Naive thymus-derived CD4-positive, alpha-beta T cell (primary cell): ENCODE results near the gene CALN1. TPM values are rescaled to one million over a fixed set of nuclear protein-coding genes. Genes with fewer than 3 reads are reported as not detected.

Experiments
- ATAC-seq: fragments of 150-1000 bp; cut with Tn5 transposase; 2 replicates; pipeline ENCODE4 v1.10.0; 2021; ENCODE audit warnings: mild to moderate bottlenecking, moderate library complexity
- CTCF ChIA-PET: fragments of 350-600 bp; sonication (Branson Sonifier 250); formaldehyde crosslinking; loops from one replicate; lab custom pipeline; 2021; ENCODE audit warnings: antibody characterized with exemption; lab: Charles Lee
- POLR2A ChIA-PET: fragments of 350-600 bp; sonication (Branson Sonifier 250); formaldehyde crosslinking; loops from one replicate; lab custom pipeline; 2021; ENCODE audit warnings: antibody characterized with exemption, inconsistent platforms; lab: Charles Lee
- DNase-seq, 9 donors: peaks; one replicate each; pipeline versions ENCODE4 v3.0.0 to v3.0.0-alpha.2; 2020 to 2022; ENCODE audit warnings: mixed read lengths in 1 of 9
- H3K27ac ChIP-seq: one replicate; pipeline ENCODE4 v1.7.0; 2013; ENCODE audit warnings: mild to moderate bottlenecking, low read depth, low read length, moderate library complexity
- H3K27me3 ChIP-seq, 2 donors: one replicate each; pipeline ENCODE4 v1.7.0; 2013; ENCODE audit warnings: low read length in 2 of 2, mild to moderate bottlenecking in 2 of 2, moderate library complexity in 2 of 2; ENCODE audit not compliant: control insufficient read depth in 2 of 2, insufficient read depth in 2 of 2
- H3K36me3 ChIP-seq, 3 experiments: 1 replicate in 2 of 3; 2 replicates in 1 of 3; pipeline ENCODE4 v1.7.0; 2013; ENCODE audit warnings: low read length in 3 of 3, mild to moderate bottlenecking in 3 of 3, moderate library complexity in 1 of 3; ENCODE audit not compliant: insufficient read depth in 3 of 3, control insufficient read depth in 2 of 3
- H3K4me1 ChIP-seq, 2 donors: one replicate each; pipeline ENCODE4 v1.7.0; 2013; ENCODE audit warnings: low read length in 2 of 2, mild to moderate bottlenecking in 2 of 2, moderate library complexity in 1 of 2; ENCODE audit not compliant: control insufficient read depth in 2 of 2, insufficient read depth in 2 of 2
- H3K4me3 ChIP-seq: 2 replicates; pipeline ENCODE4 v1.7.0; 2013; ENCODE audit warnings: mild to moderate bottlenecking, low read length
- H3K9me3 ChIP-seq, 3 experiments: 1 replicate in 2 of 3; 2 replicates in 1 of 3; pipeline ENCODE4 v1.7.0; 2013; ENCODE audit warnings: low read length in 3 of 3; ENCODE audit not compliant: control insufficient read depth in 2 of 3
- H3K27ac Mint-ChIP-seq, 9 donors: one replicate each; pipeline ENCODE4 v1.8.0; 2020 to 2022; ENCODE audit warnings: mixed read lengths in 9 of 9, mild to moderate bottlenecking in 8 of 9, moderate library complexity in 5 of 9, inconsistent platforms in 2 of 9
- H3K27me3 Mint-ChIP-seq, 5 donors: one replicate each; pipeline ENCODE4 v1.8.0; 2021 to 2022; ENCODE audit warnings: mixed read lengths in 5 of 5, mild to moderate bottlenecking in 1 of 5
- H3K36me3 Mint-ChIP-seq, 5 donors: one replicate each; pipeline ENCODE4 v1.8.0; 2020 to 2022; ENCODE audit warnings: mixed read lengths in 5 of 5, mild to moderate bottlenecking in 3 of 5, inconsistent platforms in 1 of 5
- H3K4me1 Mint-ChIP-seq, 7 donors: one replicate each; pipeline ENCODE4 v1.8.0; 2020 to 2022; ENCODE audit warnings: mixed read lengths in 7 of 7, mild to moderate bottlenecking in 3 of 7, inconsistent platforms in 1 of 7
- H3K4me3 Mint-ChIP-seq, 10 donors: one replicate each; pipeline ENCODE4 v1.8.0; 2020 to 2022; ENCODE audit warnings: mild to moderate bottlenecking in 10 of 10, mixed read lengths in 10 of 10, moderate library complexity in 6 of 10, inconsistent platforms in 2 of 10
- H3K9me3 Mint-ChIP-seq, 11 donors: one replicate each; pipeline ENCODE4 v1.8.0; 2020 to 2022; ENCODE audit warnings: mixed read lengths in 11 of 11, mild to moderate bottlenecking in 4 of 11, inconsistent platforms in 1 of 11, moderate library complexity in 1 of 11
- intact Hi-C, 2 donors: fragments of 100-400 bp; cut with micrococcal nuclease; formaldehyde crosslinking; loops; one replicate each; pipeline ENCODE4 v1.15.1; 2023
- polyA plus RNA-seq, 2 donors: library from polyadenylated mRNA; unstranded; fragments of 300-500 nt; fragmentation: Illumina TruSeq; gene quantifications; one replicate each; pipeline ENCODE4 v1.2.3, GENCODE V29; 2021
- total RNA-seq, 6 experiments: library from RNA in 5 of 6; stranded (reverse) in 5 of 6; gene quantifications; 1 replicate in 5 of 6; 2 replicates in 1 of 6; pipeline ENCODE4 v1.2.3 and lab custom pipeline; 2021 to 2026

CALN1 gene
- total and polyA plus RNA-seq, 7 experiments from 2014 or later, result 0.03 to 0.17 TPM; not detected in 5

GRCh38 chr7:72099784-72100183, 312.4 kb downstream of the CALN1 start:
- H3K36me3 ChIP-seq, result no peaks in the 10 kb centered on the region
- Mint-ChIP-seq H3K36me3 (no peaks in the 10 kb centered on the region), H3K9me3 (peaks cover 0 to 18% (median 7%) of the 10 kb centered on the region in 11 donors), H3K4me3 (no peak overlapping the region), H3K27me3 (no peaks in the 10 kb centered on the region), H3K27ac (no peak overlapping the region), H3K4me1 (no peaks in the 10 kb centered on the region)
- H3K27ac ChIP-seq, result no peak overlapping the region
- no peaks in the 10 kb centered on the region for H3K27me3 ChIP-seq
- no peaks in the 10 kb centered on the region for H3K4me1 ChIP-seq
- CTCF ChIA-PET, result no interaction called here
- H3K9me3 ChIP-seq, result no peaks in the 10 kb centered on the region
- intact Hi-C loops, result no loop called here
- H3K4me3 ChIP-seq, result no peak overlapping the region
- DNase-seq (no peak), ATAC-seq (no peak)
- POLR2A ChIA-PET, result interaction anchor here (0.7 kb wide), 1 partner anchor 32 kb away, joined by 4 read pairs; no protein-coding TSS in a partner anchor

- Mint-ChIP-seq H3K4me1 (no peaks in the 10 kb centered on the region), H3K27ac (no peak overlapping the region), H3K4me3 (no peak overlapping the region), H3K9me3 (peaks cover 0 to 12% (median 7%) of the 10 kb centered on the region in 11 donors), H3K27me3 (no peaks in the 10 kb centered on the region), H3K36me3 (no peaks in the 10 kb centered on the region)
- POLR2A ChIA-PET, result interaction anchor here (0.7 kb wide), 1 partner anchor 31 kb away, joined by 4 read pairs; no protein-coding TSS in a partner anchor
- no peak overlapping the region for H3K4me3 ChIP-seq
- DNase-seq (no peak), ATAC-seq (no peak)
- H3K36me3 ChIP-seq, result no peaks in the 10 kb centered on the region
- no peaks in the 10 kb centered on the region for H3K4me1 ChIP-seq
- intact Hi-C loops, result no loop called here
- no peaks in the 10 kb centered on the region for H3K27me3 ChIP-seq
- H3K9me3 ChIP-seq, result no peaks in the 10 kb centered on the region
- H3K27ac ChIP-seq, result no peak overlapping the region
- CTCF ChIA-PET, result no interaction called here
Observed at GRCh38 chr7:72098807-72099580, 313.1 kb downstream of the CALN1 start.

- Histone ChIP-seq H3K9me3 (no peaks in the 10 kb centered on the region), H3K27me3 (no peaks in the 10 kb centered on the region), H3K4me1 (no peaks in the 10 kb centered on the region), H3K36me3 (no peaks in the 10 kb centered on the region), H3K27ac (no peak overlapping the region), H3K4me3 (no peak overlapping the region)
- Mint-ChIP-seq H3K36me3 (no peaks in the 10 kb centered on the region), H3K27ac (no peak overlapping the region), H3K4me1 (no peaks in the 10 kb centered on the region), H3K27me3 (no peaks in the 10 kb centered on the region), H3K4me3 (no peak overlapping the region), H3K9me3 (peaks cover 0 to 11% (median under 1%) of the 10 kb centered on the region in 11 donors)
- no peak for DNase-seq
- ChIA-PET POLR2A (no interaction called here), CTCF (no interaction called here)
- no peak for ATAC-seq
- intact Hi-C loops, result no loop called here
Observed at GRCh38 chr7:72097226-72097625, 314.9 kb downstream of the CALN1 start.

GRCh38 chr7:72092769-72093168, 319.4 kb downstream of the CALN1 start:
- no peak overlapping the region for H3K27ac ChIP-seq
- H3K36me3 Mint-ChIP-seq, result no peaks in the 10 kb centered on the region
- no peaks in the 10 kb centered on the region for H3K27me3 ChIP-seq
- CTCF ChIA-PET, result no interaction called here
- H3K36me3 ChIP-seq, result no peaks in the 10 kb centered on the region
- H3K9me3 ChIP-seq, result no peaks in the 10 kb centered on the region
- no peak overlapping the region for H3K4me3 ChIP-seq
- no peak for DNase-seq
- no peak overlapping the region for H3K27ac Mint-ChIP-seq
- no peaks in the 10 kb centered on the region for H3K4me1 Mint-ChIP-seq
- POLR2A ChIA-PET, result no interaction called here
- no peaks in the 10 kb centered on the region for H3K27me3 Mint-ChIP-seq
- H3K9me3 Mint-ChIP-seq, result peaks cover 0 to 15% (median 0%) of the 10 kb centered on the region in 11 donors
- H3K4me1 ChIP-seq, result no peaks in the 10 kb centered on the region
- intact Hi-C loops, result no loop called here
- no peak overlapping the region for H3K4me3 Mint-ChIP-seq
- ATAC-seq, result no peak

GRCh38 chr7:72087926-72088325, 324.2 kb downstream of the CALN1 start:
- Mint-ChIP-seq H3K9me3 (peaks cover 0 to 18% (median 4%) of the 10 kb centered on the region in 11 donors), H3K36me3 (no peaks in the 10 kb centered on the region), H3K27me3 (no peaks in the 10 kb centered on the region), H3K27ac (peak overlapping the region in 1 of 9 donors; percentile 6), H3K4me1 (peaks cover 0 to 2% (median 0%) of the 10 kb centered on the region in 7 donors), H3K4me3 (no peak overlapping the region)
- POLR2A ChIA-PET, result no interaction called here
- DNase-seq, result no peak
- ATAC-seq, result no peak
- Histone ChIP-seq H3K4me3 (no peak overlapping the region), H3K4me1 (no peaks in the 10 kb centered on the region), H3K36me3 (no peaks in the 10 kb centered on the region), H3K27ac (no peak overlapping the region), H3K27me3 (no peaks in the 10 kb centered on the region), H3K9me3 (no peaks in the 10 kb centered on the region)
- intact Hi-C loops, result no loop called here
- CTCF ChIA-PET, result no interaction called here

- Histone ChIP-seq H3K36me3 (no peaks in the 10 kb centered on the region), H3K27me3 (no peaks in the 10 kb centered on the region), H3K27ac (no peak overlapping the region), H3K4me1 (no peaks in the 10 kb centered on the region), H3K4me3 (no peak overlapping the region), H3K9me3 (no peaks in the 10 kb centered on the region)
- peak overlapping the region in 1 of 9 donors; percentile 59 for H3K27ac Mint-ChIP-seq
- no peaks in the 10 kb centered on the region for H3K36me3 Mint-ChIP-seq
- no peaks in the 10 kb centered on the region for H3K4me1 Mint-ChIP-seq
- ChIA-PET CTCF (no interaction called here), POLR2A (no interaction called here)
- ATAC-seq, result no peak
- DNase-seq, result no peak
- H3K4me3 Mint-ChIP-seq, result no peak overlapping the region
- no peaks in the 10 kb centered on the region for H3K27me3 Mint-ChIP-seq
- intact Hi-C loops, result no loop called here
- H3K9me3 Mint-ChIP-seq, result peaks cover 0 to 16% (median 2%) of the 10 kb centered on the region in 11 donors
Observed at GRCh38 chr7:72080865-72081510, 331.1 kb downstream of the CALN1 start.
